ENCODE results near the gene PGBD5.

- TF ChIP-seq, protein P1, sequence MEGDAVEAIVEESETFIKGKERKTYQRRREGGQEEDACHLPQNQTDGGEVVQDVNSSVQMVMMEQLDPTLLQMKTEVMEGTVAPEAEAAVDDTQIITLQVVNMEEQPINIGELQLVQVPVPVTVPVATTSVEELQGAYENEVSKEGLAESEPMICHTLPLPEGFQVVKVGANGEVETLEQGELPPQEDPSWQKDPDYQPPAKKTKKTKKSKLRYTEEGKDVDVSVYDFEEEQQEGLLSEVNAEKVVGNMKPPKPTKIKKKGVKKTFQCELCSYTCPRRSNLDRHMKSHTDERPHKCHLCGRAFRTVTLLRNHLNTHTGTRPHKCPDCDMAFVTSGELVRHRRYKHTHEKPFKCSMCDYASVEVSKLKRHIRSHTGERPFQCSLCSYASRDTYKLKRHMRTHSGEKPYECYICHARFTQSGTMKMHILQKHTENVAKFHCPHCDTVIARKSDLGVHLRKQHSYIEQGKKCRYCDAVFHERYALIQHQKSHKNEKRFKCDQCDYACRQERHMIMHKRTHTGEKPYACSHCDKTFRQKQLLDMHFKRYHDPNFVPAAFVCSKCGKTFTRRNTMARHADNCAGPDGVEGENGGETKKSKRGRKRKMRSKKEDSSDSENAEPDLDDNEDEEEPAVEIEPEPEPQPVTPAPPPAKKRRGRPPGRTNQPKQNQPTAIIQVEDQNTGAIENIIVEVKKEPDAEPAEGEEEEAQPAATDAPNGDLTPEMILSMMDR (optimal IDR thresholded peaks at IDR 0.05 in 1 of 3, IDR thresholded peaks at IDR 0.05 in 1 of 3, conservative IDR thresholded peaks at IDR 0.05 in 1 of 3; ENCODE audit: extremely low read depth in 1 of 3, insufficient read depth in 2 of 3, low read length in 3 of 3) = no peak
- TF ChIP-seq EZH2 (IDR thresholded peaks at IDR 0.05; ENCODE audit: low read length) = no peak
These were observed 91.7 kb downstream of the PGBD5 start for GRCh38 chr1:230334447-230334837.

All from keratinocyte (primary cell).